ENCODE measurements around the gene DNAH5.

DNA sequence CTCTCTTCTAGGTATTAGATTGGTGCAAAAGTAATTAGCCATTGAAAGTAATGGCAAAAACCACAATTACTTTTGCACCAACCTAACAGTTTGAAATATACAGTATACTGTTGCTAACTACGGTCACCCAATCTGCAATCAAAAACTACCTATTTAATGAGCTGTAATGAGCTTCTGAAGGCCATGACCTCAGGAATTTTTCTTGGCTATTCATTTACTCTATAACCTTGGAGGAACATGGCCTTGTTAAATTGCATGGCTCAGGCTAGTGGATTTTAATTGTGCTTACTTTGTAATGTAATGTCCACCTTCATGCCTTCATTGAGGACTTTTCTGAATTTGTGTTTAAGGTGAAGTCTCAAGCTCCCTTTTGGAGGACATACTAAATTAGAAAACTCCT lies 24.7 kb downstream of the DNAH5 start:
- no peak for TF ChIP-seq TCF12 (IDR thresholded peaks at IDR 0.05; ENCODE audit: low read depth)
- TF ChIP-seq CEBPB (IDR thresholded peaks at IDR 0.05): no peak
- TF ChIP-seq CREB1 (IDR thresholded peaks at IDR 0.05; ENCODE audit: low read depth): no peak
- no peak for TF ChIP-seq ZBTB7A (IDR thresholded peaks at IDR 0.05; ENCODE audit: low read depth)
- no peak for TF ChIP-seq RAD21 (IDR thresholded peaks at IDR 0.05; ENCODE audit: low read depth)
- TF ChIP-seq EP300 (IDR thresholded peaks at IDR 0.05; ENCODE audit: borderline replicate concordance): no peak
- TF ChIP-seq TAF1 (IDR thresholded peaks at IDR 0.05; ENCODE audit: low read depth): no peak
- no peak for TF ChIP-seq NFIC (IDR thresholded peaks at IDR 0.05)

Data from Ishikawa (cell line).